ENCODE results near the gene NUDT16L1.

DNA sequence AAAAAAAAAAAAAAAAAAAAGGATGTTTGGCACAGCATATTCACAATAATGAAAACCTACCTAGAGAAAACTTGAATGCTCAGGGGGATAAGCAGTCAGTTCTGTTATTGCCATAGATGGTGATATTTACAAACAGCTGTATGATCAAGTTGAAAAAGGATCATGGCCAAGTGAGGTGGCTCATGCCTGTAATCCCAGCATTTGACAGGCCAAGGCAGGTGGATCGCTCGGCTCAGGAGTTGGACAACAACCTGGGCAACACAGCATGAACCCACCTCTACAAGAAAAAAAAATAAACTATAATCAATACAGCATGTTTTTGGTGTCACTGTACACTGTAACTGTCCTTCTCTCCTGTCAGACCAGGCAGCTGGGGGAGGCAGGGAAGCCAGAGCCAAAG lies 21.6 kb downstream of the NUDT16L1 start:
- TF ChIP-seq POLR2A (IDR thresholded peaks at IDR 0.05): no peak
- TF ChIP-seq, protein P1, sequence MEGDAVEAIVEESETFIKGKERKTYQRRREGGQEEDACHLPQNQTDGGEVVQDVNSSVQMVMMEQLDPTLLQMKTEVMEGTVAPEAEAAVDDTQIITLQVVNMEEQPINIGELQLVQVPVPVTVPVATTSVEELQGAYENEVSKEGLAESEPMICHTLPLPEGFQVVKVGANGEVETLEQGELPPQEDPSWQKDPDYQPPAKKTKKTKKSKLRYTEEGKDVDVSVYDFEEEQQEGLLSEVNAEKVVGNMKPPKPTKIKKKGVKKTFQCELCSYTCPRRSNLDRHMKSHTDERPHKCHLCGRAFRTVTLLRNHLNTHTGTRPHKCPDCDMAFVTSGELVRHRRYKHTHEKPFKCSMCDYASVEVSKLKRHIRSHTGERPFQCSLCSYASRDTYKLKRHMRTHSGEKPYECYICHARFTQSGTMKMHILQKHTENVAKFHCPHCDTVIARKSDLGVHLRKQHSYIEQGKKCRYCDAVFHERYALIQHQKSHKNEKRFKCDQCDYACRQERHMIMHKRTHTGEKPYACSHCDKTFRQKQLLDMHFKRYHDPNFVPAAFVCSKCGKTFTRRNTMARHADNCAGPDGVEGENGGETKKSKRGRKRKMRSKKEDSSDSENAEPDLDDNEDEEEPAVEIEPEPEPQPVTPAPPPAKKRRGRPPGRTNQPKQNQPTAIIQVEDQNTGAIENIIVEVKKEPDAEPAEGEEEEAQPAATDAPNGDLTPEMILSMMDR (IDR thresholded peaks at IDR 0.05): no peak

Measured in adrenal gland (tissue), 5 donors.